ENCODE results near the gene ZNF101.

GRCh38 chr19:19732579-19733501 lies 64.2 kb downstream of the ZNF101 start, which contains the start of gene ZNF14:
- TF ChIP-seq CTCF (conservative IDR thresholded peaks at IDR 0.05; ENCODE audit: low read depth, low read length) = 0 out of 2 replicates have a peak, but pooled peaks have one; percentile 6
- TF ChIP-seq, protein P1, sequence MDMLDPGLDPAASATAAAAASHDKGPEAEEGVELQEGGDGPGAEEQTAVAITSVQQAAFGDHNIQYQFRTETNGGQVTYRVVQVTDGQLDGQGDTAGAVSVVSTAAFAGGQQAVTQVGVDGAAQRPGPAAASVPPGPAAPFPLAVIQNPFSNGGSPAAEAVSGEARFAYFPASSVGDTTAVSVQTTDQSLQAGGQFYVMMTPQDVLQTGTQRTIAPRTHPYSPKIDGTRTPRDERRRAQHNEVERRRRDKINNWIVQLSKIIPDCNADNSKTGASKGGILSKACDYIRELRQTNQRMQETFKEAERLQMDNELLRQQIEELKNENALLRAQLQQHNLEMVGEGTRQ (IDR thresholded peaks at IDR 0.05; ENCODE audit: low read depth, low read length) = no peak
- TF ChIP-seq RFX5 (IDR thresholded peaks at IDR 0.05; ENCODE audit: low read depth, low read length) = no peak
- no peak for TF ChIP-seq RAD21 (IDR thresholded peaks at IDR 0.05; ENCODE audit: low read length)
- TF ChIP-seq MXI1 (IDR thresholded peaks at IDR 0.05; ENCODE audit: borderline replicate concordance, low read depth, low read length) = no peak
- no peak for TF ChIP-seq POLR2A (IDR thresholded peaks at IDR 0.05; ENCODE audit: low read depth, low read length)
- TF ChIP-seq FOS (IDR thresholded peaks at IDR 0.05; ENCODE audit: low read depth, low read length) = no peak
- no peak for TF ChIP-seq ELK1 (IDR thresholded peaks at IDR 0.05; ENCODE audit: borderline replicate concordance, low read depth, low read length)
- peak; percentile 30; the same call in 1 of the 2 replicates for TF ChIP-seq BHLHE40 (IDR thresholded peaks at IDR 0.05; ENCODE audit: low read depth, low read length)
- peak; percentile 92 for TF ChIP-seq CEBPB (IDR thresholded peaks at IDR 0.05; ENCODE audit: low read depth, low read length)
- no peak for TF ChIP-seq RCOR1 (IDR thresholded peaks at IDR 0.05; ENCODE audit: insufficient replicate concordance, low read length)
- TF ChIP-seq MAZ (IDR thresholded peaks at IDR 0.05; ENCODE audit: borderline replicate concordance, low read depth, low read length) = no peak
